Measurements from ENCODE around the gene CSF3. TPM values are rescaled to one million over a fixed set of nuclear protein-coding genes. Genes with fewer than 3 reads are reported as not detected.
A peak's percentile ranks its signal among the peaks of the same experiment; 100 is the strongest.

Gene CSF3
- total RNA-seq, 4 donors from 2014 or later: 0.32 to 19.4 (median 0.58) TPM

GRCh38 chr17:40019140-40019991 is 4.1 kb downstream of the CSF3 start:
- intact Hi-C loops (cut with DNase I): loop anchor here (5.0 kb wide), 2 partner anchors 148 to 173 kb away; no protein-coding TSS in a partner anchor
- no peaks in the 10 kb centered on the region for H3K27me3 ChIP-seq
- H3K27ac ChIP-seq (replicated peaks in 1 of 4): peak overlapping the region; percentile 65 to 77 (median 73)
- no peak overlapping the region for H3K4me3 ChIP-seq
- H3K9me3 ChIP-seq: no peaks in the 10 kb centered on the region
- TF ChIP-seq POLR2AphosphoS5 (IDR thresholded peaks at IDR 0.05): no peak
- TF ChIP-seq EP300 (IDR thresholded peaks at IDR 0.05): no peak
- TF ChIP-seq, protein P1, sequence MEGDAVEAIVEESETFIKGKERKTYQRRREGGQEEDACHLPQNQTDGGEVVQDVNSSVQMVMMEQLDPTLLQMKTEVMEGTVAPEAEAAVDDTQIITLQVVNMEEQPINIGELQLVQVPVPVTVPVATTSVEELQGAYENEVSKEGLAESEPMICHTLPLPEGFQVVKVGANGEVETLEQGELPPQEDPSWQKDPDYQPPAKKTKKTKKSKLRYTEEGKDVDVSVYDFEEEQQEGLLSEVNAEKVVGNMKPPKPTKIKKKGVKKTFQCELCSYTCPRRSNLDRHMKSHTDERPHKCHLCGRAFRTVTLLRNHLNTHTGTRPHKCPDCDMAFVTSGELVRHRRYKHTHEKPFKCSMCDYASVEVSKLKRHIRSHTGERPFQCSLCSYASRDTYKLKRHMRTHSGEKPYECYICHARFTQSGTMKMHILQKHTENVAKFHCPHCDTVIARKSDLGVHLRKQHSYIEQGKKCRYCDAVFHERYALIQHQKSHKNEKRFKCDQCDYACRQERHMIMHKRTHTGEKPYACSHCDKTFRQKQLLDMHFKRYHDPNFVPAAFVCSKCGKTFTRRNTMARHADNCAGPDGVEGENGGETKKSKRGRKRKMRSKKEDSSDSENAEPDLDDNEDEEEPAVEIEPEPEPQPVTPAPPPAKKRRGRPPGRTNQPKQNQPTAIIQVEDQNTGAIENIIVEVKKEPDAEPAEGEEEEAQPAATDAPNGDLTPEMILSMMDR (IDR thresholded peaks at IDR 0.05): no peak
- no peak for TF ChIP-seq POLR2A (IDR thresholded peaks at IDR 0.05; ENCODE audit: low read depth)
- DNase-seq (ENCODE audit: extremely low spot score): no peak
- 72% methylated on average over 14 of the region's 24 CpGs for WGBS
- H3K4me1 ChIP-seq: peaks cover 51 to 87% (median 81%) of the 10 kb centered on the region in 4 donors
- H3K36me3 ChIP-seq: peaks cover 16 to 54% (median 48%) of the 10 kb centered on the region in 4 donors

- Histone ChIP-seq H3K27me3 (no peaks in the 10 kb centered on the region), H3K27ac (replicated peaks in 1 of 4) (peak overlapping the region in 1 of 4 donors; percentile 77), H3K9me3 (no peaks in the 10 kb centered on the region), H3K4me1 (peaks cover 48 to 86% (median 80%) of the 10 kb centered on the region in 4 donors), H3K4me3 (no peak overlapping the region), H3K36me3 (peaks cover 16 to 62% (median 54%) of the 10 kb centered on the region in 4 donors)
- WGBS: 92% methylated on average over 13 of the region's 13 CpGs
- TF ChIP-seq EP300 (IDR thresholded peaks at IDR 0.05) (no peak), POLR2AphosphoS5 (IDR thresholded peaks at IDR 0.05) (no peak), POLR2A (IDR thresholded peaks at IDR 0.05; ENCODE audit: low read depth) (no peak)
- TF ChIP-seq, protein P1 (IDR thresholded peaks at IDR 0.05): no peak
- no peak for DNase-seq (ENCODE audit: extremely low spot score)
- intact Hi-C loops (cut with DNase I): loop anchor here (5.0 kb wide), 1 partner anchor 67 kb away; no protein-coding TSS in a partner anchor
These were observed 4.9 kb downstream of the CSF3 start for GRCh38 chr17:40020146-40020545.

DNA sequence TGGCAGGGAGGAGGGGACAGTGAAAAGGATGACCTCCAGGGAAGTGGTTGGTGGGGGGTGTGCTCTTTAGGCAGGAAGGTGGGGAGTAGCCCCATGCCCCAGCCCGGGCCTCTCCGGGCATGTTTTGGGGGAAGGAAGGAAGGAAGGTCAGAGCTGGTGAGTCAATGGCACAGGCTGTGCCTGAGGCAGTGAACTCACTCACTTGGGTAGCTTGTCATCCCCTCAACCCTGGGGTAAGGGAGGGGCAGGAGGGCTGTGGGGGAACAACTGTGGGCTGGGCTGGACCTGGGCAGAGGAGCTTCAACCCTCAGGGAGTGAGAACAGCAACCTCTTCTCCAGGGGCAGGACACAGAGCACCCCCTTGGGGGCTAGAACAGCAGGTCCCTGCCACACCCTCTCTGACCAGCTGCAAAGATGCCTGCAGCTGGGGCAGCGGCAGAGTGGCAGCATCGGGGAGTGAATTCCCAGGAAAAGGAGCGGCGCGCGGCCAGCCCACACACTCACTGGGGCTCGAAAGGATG is 6.3 kb downstream of the CSF3 start:
- no peak overlapping the region for H3K4me3 ChIP-seq
- TF ChIP-seq, protein P1 (IDR thresholded peaks at IDR 0.05): no peak
- no peak for TF ChIP-seq POLR2AphosphoS5 (IDR thresholded peaks at IDR 0.05)
- no peak for TF ChIP-seq POLR2A (IDR thresholded peaks at IDR 0.05; ENCODE audit: low read depth)
- no peak for TF ChIP-seq EP300 (IDR thresholded peaks at IDR 0.05)
- H3K27me3 ChIP-seq: no peaks in the 10 kb centered on the region
- no peak for DNase-seq (ENCODE audit: extremely low spot score)
- no peaks in the 10 kb centered on the region for H3K9me3 ChIP-seq
- H3K36me3 ChIP-seq: peaks cover 21 to 75% (median 65%) of the 10 kb centered on the region in 4 donors
- WGBS: 70% methylated on average over 8 of the region's 9 CpGs
- peaks cover 49 to 92% (median 86%) of the 10 kb centered on the region in 4 donors for H3K4me1 ChIP-seq
- peak overlapping the region; percentile 45 to 69 (median 64) for H3K27ac ChIP-seq (replicated peaks in 1 of 4)
- intact Hi-C loops (cut with DNase I): loop anchor here (5.0 kb wide), 1 partner anchor 66 kb away; no protein-coding TSS in a partner anchor

DNA sequence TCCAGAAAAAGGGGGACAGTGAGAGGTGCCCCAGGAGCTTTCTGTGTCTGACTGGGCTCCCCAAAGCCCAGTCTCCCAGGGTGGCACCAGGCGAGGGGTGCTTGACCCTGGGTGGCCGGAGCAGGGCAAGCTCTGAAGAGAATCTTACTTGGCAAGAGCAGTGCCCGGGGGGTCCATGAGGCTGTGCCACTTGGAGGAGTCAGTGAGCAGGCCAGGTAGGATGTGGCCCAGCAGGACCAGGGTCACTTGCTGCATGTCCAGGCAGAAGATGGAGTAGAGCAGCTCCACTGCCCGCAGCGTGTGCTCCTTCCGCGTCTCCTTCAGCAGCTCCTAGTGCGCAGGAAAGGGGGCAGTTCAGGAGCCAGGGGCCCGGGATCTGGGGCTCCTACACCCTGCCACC is 7.3 kb downstream of the CSF3 start:
- H3K4me1 ChIP-seq: peaks cover 48 to 92% (median 91%) of the 10 kb centered on the region in 4 donors
- WGBS: no CpG with 5 or more reads among the region's 9 CpGs

More for the DNA sequence above, 7.3 kb downstream of the CSF3 start:
- Histone ChIP-seq H3K9me3 (no peaks in the 10 kb centered on the region), H3K36me3 (peaks cover 21 to 82% (median 69%) of the 10 kb centered on the region in 4 donors), H3K27ac (replicated peaks in 1 of 4) (peak overlapping the region in 3 of 4 donors; percentile 61 to 69 (median 67)), H3K27me3 (no peaks in the 10 kb centered on the region), H3K4me3 (no peak overlapping the region)
- no peak for DNase-seq (ENCODE audit: extremely low spot score)
- intact Hi-C loops (cut with DNase I): loop anchor here (5.0 kb wide), 1 partner anchor 65 kb away; no protein-coding TSS in a partner anchor
- no peak for TF ChIP-seq POLR2AphosphoS5 (IDR thresholded peaks at IDR 0.05)
- TF ChIP-seq, protein P1 (IDR thresholded peaks at IDR 0.05): no peak
- TF ChIP-seq EP300 (IDR thresholded peaks at IDR 0.05): no peak
- no peak for TF ChIP-seq POLR2A (IDR thresholded peaks at IDR 0.05; ENCODE audit: low read depth)
